Skeletal muscle satellite cell (primary cell): ENCODE measurements around the gene GTF2F2.

Source experiments
- H3K27me3 ChIP-seq: 2 replicates; pipeline ENCODE4 v1.7.0; 2013; ENCODE audit warnings: low read length; ENCODE audit not compliant: control insufficient read depth, insufficient read depth
- H3K36me3 ChIP-seq: 2 replicates; pipeline ENCODE4 v1.7.0; 2013; ENCODE audit warnings: mild to moderate bottlenecking, control low read depth, low read length; ENCODE audit not compliant: insufficient read depth
- H3K4me1 ChIP-seq: 2 replicates; pipeline ENCODE4 v1.7.0; 2013; ENCODE audit warnings: low read length; ENCODE audit not compliant: control insufficient read depth, insufficient read depth
- H3K4me2 ChIP-seq: 2 replicates; pipeline ENCODE4 v1.7.0; 2013; ENCODE audit warnings: mild to moderate bottlenecking, low read length
- H3K4me3 ChIP-seq: 2 replicates; pipeline ENCODE4 v1.7.0; 2013; ENCODE audit warnings: low read length
- H3K9ac ChIP-seq: 2 replicates; pipeline ENCODE4 v1.7.0; 2013; ENCODE audit warnings: mild to moderate bottlenecking, low read depth, low read length, moderate library complexity
- H3K9me3 ChIP-seq: replicated peaks from 2 replicates; pipeline ENCODE4 v1.7.0; 2013; ENCODE audit warnings: mild to moderate bottlenecking, control low read depth, low read length

The GTF2F2 gene

GRCh38 chr13:45205124-45205523 is 84.8 kb downstream of the GTF2F2 start:
- H3K9ac ChIP-seq = no peak overlapping the region
- no peak overlapping the region for H3K4me2 ChIP-seq
- H3K4me3 ChIP-seq = no peak overlapping the region
- peaks cover 15% of the 10 kb centered on the region for H3K36me3 ChIP-seq
- no peaks in the 10 kb centered on the region for H3K9me3 ChIP-seq
- H3K4me1 ChIP-seq = peaks cover 55% of the 10 kb centered on the region
- H3K27me3 ChIP-seq = no peaks in the 10 kb centered on the region

GRCh38 chr13:45206340-45206739 is 86.0 kb downstream of the GTF2F2 start:
- no peaks in the 10 kb centered on the region for H3K9me3 ChIP-seq
- peak overlapping the region; percentile 62 for H3K4me3 ChIP-seq
- peaks cover 23% of the 10 kb centered on the region for H3K36me3 ChIP-seq
- no peaks in the 10 kb centered on the region for H3K27me3 ChIP-seq
- peak overlapping the region; percentile 78 for H3K9ac ChIP-seq
- H3K4me1 ChIP-seq = peaks cover 49% of the 10 kb centered on the region
- H3K4me2 ChIP-seq = peak overlapping the region; percentile 71

- Histone ChIP-seq H3K4me1 (peaks cover 49% of the 10 kb centered on the region), H3K27me3 (no peaks in the 10 kb centered on the region), H3K9me3 (no peaks in the 10 kb centered on the region), H3K36me3 (peaks cover 24% of the 10 kb centered on the region), H3K4me3 (peak overlapping the region; percentile 62), H3K4me2 (peak overlapping the region; percentile 71), H3K9ac (peak overlapping the region; percentile 78)
These were observed 87.0 kb downstream of the GTF2F2 start for GRCh38 chr13:45207319-45207718.

GRCh38 chr13:45208132-45208531 is 87.8 kb downstream of the GTF2F2 start:
- Histone ChIP-seq H3K9me3 (no peaks in the 10 kb centered on the region), H3K4me2 (peak overlapping the region; percentile 71), H3K27me3 (no peaks in the 10 kb centered on the region), H3K36me3 (peaks cover 24% of the 10 kb centered on the region), H3K9ac (peak overlapping the region; percentile 78), H3K4me1 (peaks cover 49% of the 10 kb centered on the region), H3K4me3 (peak overlapping the region; percentile 62)

GRCh38 chr13:45209229-45209628 is 88.9 kb downstream of the GTF2F2 start:
- Histone ChIP-seq H3K36me3 (peaks cover 24% of the 10 kb centered on the region), H3K4me2 (peak overlapping the region; percentile 41), H3K9ac (no peak overlapping the region), H3K4me1 (peaks cover 49% of the 10 kb centered on the region), H3K9me3 (no peaks in the 10 kb centered on the region), H3K4me3 (no peak overlapping the region), H3K27me3 (no peaks in the 10 kb centered on the region)

GRCh38 chr13:45215392-45216077 is 95.2 kb downstream of the GTF2F2 start:
- Histone ChIP-seq H3K4me3 (no peak overlapping the region), H3K9me3 (no peaks in the 10 kb centered on the region), H3K9ac (no peak overlapping the region), H3K36me3 (peaks cover 15% of the 10 kb centered on the region), H3K4me2 (no peak overlapping the region), H3K27me3 (no peaks in the 10 kb centered on the region), H3K4me1 (peaks cover 48% of the 10 kb centered on the region)

- H3K4me1 ChIP-seq = peaks cover 52% of the 10 kb centered on the region
- H3K4me3 ChIP-seq = no peak overlapping the region
- H3K9me3 ChIP-seq = no peaks in the 10 kb centered on the region
- peaks cover 11% of the 10 kb centered on the region for H3K36me3 ChIP-seq
- no peaks in the 10 kb centered on the region for H3K27me3 ChIP-seq
- no peak overlapping the region for H3K9ac ChIP-seq
- no peak overlapping the region for H3K4me2 ChIP-seq
These were observed 95.9 kb downstream of the GTF2F2 start for GRCh38 chr13:45216193-45216592.

GRCh38 chr13:45218689-45219088 is 98.4 kb downstream of the GTF2F2 start:
- Histone ChIP-seq H3K4me2 (peak overlapping the region; percentile 70), H3K36me3 (peaks cover 7% of the 10 kb centered on the region), H3K9ac (peak overlapping the region; percentile 61), H3K4me3 (peak overlapping the region; percentile 30), H3K27me3 (no peaks in the 10 kb centered on the region), H3K9me3 (no peaks in the 10 kb centered on the region), H3K4me1 (peaks cover 58% of the 10 kb centered on the region)

GRCh38 chr13:45219123-45219891 is 99.0 kb downstream of the GTF2F2 start:
- peak overlapping the region; percentile 61 for H3K9ac ChIP-seq
- no peaks in the 10 kb centered on the region for H3K9me3 ChIP-seq
- H3K4me2 ChIP-seq = peak overlapping the region; percentile 70
- H3K27me3 ChIP-seq = no peaks in the 10 kb centered on the region
- peaks cover 7% of the 10 kb centered on the region for H3K36me3 ChIP-seq
- H3K4me3 ChIP-seq = peak overlapping the region; percentile 30
- H3K4me1 ChIP-seq = peaks cover 64% of the 10 kb centered on the region

GRCh38 chr13:45219938-45220375 is 99.6 kb downstream of the GTF2F2 start:
- no peaks in the 10 kb centered on the region for H3K9me3 ChIP-seq
- peaks cover 7% of the 10 kb centered on the region for H3K36me3 ChIP-seq
- H3K4me3 ChIP-seq = peak overlapping the region; percentile 17
- peaks cover 65% of the 10 kb centered on the region for H3K4me1 ChIP-seq
- no peaks in the 10 kb centered on the region for H3K27me3 ChIP-seq
- H3K9ac ChIP-seq = peak overlapping the region; percentile 61
- H3K4me2 ChIP-seq = peak overlapping the region; percentile 70

- peak overlapping the region; percentile 70 for H3K4me2 ChIP-seq
- peaks cover 61% of the 10 kb centered on the region for H3K4me1 ChIP-seq
These were observed 100.1 kb downstream of the GTF2F2 start for GRCh38 chr13:45220403-45220802.

More at GRCh38 chr13:45220403-45220802, 100.1 kb downstream of the GTF2F2 start:
- H3K4me3 ChIP-seq = no peak overlapping the region
- no peaks in the 10 kb centered on the region for H3K27me3 ChIP-seq
- H3K9me3 ChIP-seq = no peaks in the 10 kb centered on the region
- peaks cover 7% of the 10 kb centered on the region for H3K36me3 ChIP-seq
- no peak overlapping the region for H3K9ac ChIP-seq
